ENCODE measurements around the gene PROZ. TPM values are rescaled to one million over a fixed set of nuclear protein-coding genes. Genes with fewer than 3 reads are reported as not detected.

The PROZ gene
- total and polyA plus RNA-seq, 2 of the 13 experiments (the other 11 are each of a cell fraction or from before 2014, with no cell fraction given) = 5.6 to 22.5 TPM

DNA sequence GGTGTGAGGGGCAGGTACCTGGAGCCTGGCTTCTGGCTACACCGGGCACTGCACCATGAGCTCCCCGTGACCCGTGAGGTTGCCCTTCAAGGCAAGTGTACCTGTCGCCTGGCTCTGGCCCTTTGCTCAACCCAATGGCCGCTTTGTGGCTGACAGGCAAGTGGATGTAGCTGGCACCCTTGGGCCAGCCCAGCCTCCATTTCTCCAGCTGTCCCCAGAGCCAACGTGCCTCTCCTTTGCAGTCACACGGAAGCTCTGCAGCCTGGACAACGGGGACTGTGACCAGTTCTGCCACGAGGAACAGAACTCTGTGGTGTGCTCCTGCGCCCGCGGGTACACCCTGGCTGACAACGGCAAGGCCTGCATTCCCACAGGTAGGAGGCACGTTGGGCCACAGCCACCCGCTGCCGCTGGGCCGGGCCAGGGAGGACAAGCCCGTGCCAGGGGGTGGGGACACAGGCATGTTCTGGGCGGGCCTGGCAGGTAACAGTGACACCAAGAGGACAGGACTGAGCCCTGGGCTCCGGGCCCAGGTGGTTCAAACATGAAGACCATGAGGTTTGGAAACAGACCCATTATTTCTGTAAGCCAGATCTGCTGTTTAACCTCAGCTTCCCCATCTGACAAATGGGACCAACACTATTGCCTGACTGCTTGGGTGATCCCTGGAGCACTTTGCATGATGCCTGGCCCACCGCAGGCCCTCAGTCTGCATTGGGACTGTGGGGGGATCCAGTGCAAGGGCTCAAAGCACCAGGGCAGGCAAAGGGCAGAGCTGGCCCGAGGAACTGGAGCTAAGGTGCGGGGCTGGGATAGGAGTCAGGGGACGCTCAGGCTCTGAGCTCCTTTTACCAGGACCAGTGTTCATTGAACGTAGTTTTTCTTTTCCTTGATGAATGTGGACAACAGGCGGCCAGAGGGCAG, 17.5 kb upstream of the PROZ start (continued):
- TF ChIP-seq NPAS2 (CRISPR knock-in tag; IDR thresholded peaks at IDR 0.05; ENCODE audit: borderline replicate concordance) = no peak
- TF ChIP-seq ZFP91 (CRISPR knock-in tag; IDR thresholded peaks at IDR 0.05; ENCODE audit: borderline replicate concordance) = peak; percentile 34; the same call in 1 of the 2 replicates
- TF ChIP-seq, protein P1, sequence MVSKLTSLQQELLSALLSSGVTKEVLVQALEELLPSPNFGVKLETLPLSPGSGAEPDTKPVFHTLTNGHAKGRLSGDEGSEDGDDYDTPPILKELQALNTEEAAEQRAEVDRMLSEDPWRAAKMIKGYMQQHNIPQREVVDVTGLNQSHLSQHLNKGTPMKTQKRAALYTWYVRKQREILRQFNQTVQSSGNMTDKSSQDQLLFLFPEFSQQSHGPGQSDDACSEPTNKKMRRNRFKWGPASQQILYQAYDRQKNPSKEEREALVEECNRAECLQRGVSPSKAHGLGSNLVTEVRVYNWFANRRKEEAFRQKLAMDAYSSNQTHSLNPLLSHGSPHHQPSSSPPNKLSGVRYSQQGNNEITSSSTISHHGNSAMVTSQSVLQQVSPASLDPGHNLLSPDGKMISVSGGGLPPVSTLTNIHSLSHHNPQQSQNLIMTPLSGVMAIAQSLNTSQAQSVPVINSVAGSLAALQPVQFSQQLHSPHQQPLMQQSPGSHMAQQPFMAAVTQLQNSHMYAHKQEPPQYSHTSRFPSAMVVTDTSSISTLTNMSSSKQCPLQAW (CRISPR knock-in tag; IDR thresholded peaks at IDR 0.05) = no peak; the same call in 1 of the 2 replicates
- no peak for TF ChIP-seq ZNF180 (CRISPR knock-in tag; IDR thresholded peaks at IDR 0.05; ENCODE audit: borderline replicate concordance, low read depth)
- no peak for TF ChIP-seq ZNF407 (CRISPR knock-in tag; IDR thresholded peaks at IDR 0.05; ENCODE audit: not compliant biosample characterization)
- no peak for TF ChIP-seq ZNF143 (CRISPR knock-in tag; IDR thresholded peaks at IDR 0.05)
- TF ChIP-seq SETDB1 (CRISPR knock-in tag; IDR thresholded peaks at IDR 0.05; ENCODE audit: borderline replicate concordance) = no peak
- TF ChIP-seq ZNF687 (CRISPR knock-in tag; IDR thresholded peaks at IDR 0.05) = peak; percentile 65; the same call in 1 of the 2 replicates
- no peak for TF ChIP-seq KLF11 (CRISPR knock-in tag; IDR thresholded peaks at IDR 0.05)

Measured in HepG2 (cell line).